SK-N-MC (cell line): Measurements from ENCODE around the gene HDAC4.

Experiments used
- DNase-seq: peaks from one replicate; pipeline ENCODE4 v3.0.0-alpha.2; 2011; ENCODE audit warnings: low read depth, low spot score
- H3K27ac ChIP-seq: fragments of 200-600 bp; sonication (generic); 2 replicates; pipeline ENCODE4 v1.5.1; 2016; ENCODE audit warnings: mixed run types
- H3K36me3 ChIP-seq: fragments of 200-600 bp; sonication (generic); 2 replicates; pipeline ENCODE4 v1.6.1; 2017; ENCODE audit warnings: antibody characterized with exemption, low read length, mixed read lengths; ENCODE audit not compliant: insufficient read depth
- H3K4me3 ChIP-seq: fragments of 200-600 bp; sonication (generic); 2 replicates; pipeline ENCODE4 v1.5.1; 2016
- H3K9ac ChIP-seq: fragments of 200-600 bp; sonication (generic); 2 replicates; pipeline ENCODE4 v1.8.0; 2017; ENCODE audit warnings: mixed run types, mixed read lengths; ENCODE audit not compliant: insufficient read length
- H3K9me3 ChIP-seq: fragments of 200-600 bp; sonication (generic); 2 replicates; pipeline ENCODE4 v1.6.1; 2017; ENCODE audit warnings: low read depth, mild to moderate bottlenecking, antibody characterized with exemption, low read length, moderate library complexity, mixed read lengths
- EZH2 ChIP-seq: fragments of 200-600 bp; sonication (generic); IDR thresholded peaks from one replicate; pipeline ENCODE4 v1.6.1; 2017; ENCODE audit warnings: antibody characterized with exemption
- FOXP2 ChIP-seq: optimal IDR thresholded peaks from 2 replicates; pipeline ENCODE3; 2011; ENCODE audit warnings: mild to moderate bottlenecking, moderate library complexity; ENCODE audit not compliant: insufficient read depth; ENCODE audit errors: extremely low read length, control extremely low read depth
- POLR2AphosphoS5 ChIP-seq: IDR thresholded peaks from 2 replicates; pipeline ENCODE4 v1.6.1; 2012; ENCODE audit warnings: mild to moderate bottlenecking, low read depth, low read length, borderline replicate concordance

The HDAC4 gene

GRCh38 chr2:239396881-239397681 is 3.7 kb downstream of the HDAC4 start:
- H3K4me3 ChIP-seq, result no peak overlapping the region
- TF ChIP-seq EZH2 (no peak), FOXP2 (no peak), POLR2AphosphoS5 (no peak)
- no peaks in the 10 kb centered on the region for H3K36me3 ChIP-seq
- no peak overlapping the region for H3K9ac ChIP-seq
- no peak overlapping the region for H3K27ac ChIP-seq
- no peak for DNase-seq
- H3K9me3 ChIP-seq, result no peaks in the 10 kb centered on the region

- Histone ChIP-seq H3K4me3 (no peak overlapping the region), H3K9ac (no peak overlapping the region), H3K36me3 (no peaks in the 10 kb centered on the region), H3K27ac (no peak overlapping the region), H3K9me3 (no peaks in the 10 kb centered on the region)
- TF ChIP-seq POLR2AphosphoS5, result no peak
- no peak for TF ChIP-seq FOXP2
- TF ChIP-seq EZH2, result no peak
- no peak for DNase-seq
Observed at GRCh38 chr2:239395524-239395923, 5.3 kb downstream of the HDAC4 start.

GRCh38 chr2:239394978-239395377 is 5.8 kb downstream of the HDAC4 start:
- Histone ChIP-seq H3K27ac (no peak overlapping the region), H3K36me3 (no peaks in the 10 kb centered on the region), H3K9ac (no peak overlapping the region), H3K9me3 (no peaks in the 10 kb centered on the region), H3K4me3 (no peak overlapping the region)
- no peak for DNase-seq
- TF ChIP-seq FOXP2 (no peak), EZH2 (no peak), POLR2AphosphoS5 (no peak)

- DNase-seq, result no peak
- Histone ChIP-seq H3K4me3 (no peak overlapping the region), H3K36me3 (no peaks in the 10 kb centered on the region; the same call in 1 of the 2 replicates), H3K9me3 (no peaks in the 10 kb centered on the region), H3K9ac (no peak overlapping the region), H3K27ac (no peak overlapping the region)
- no peak for TF ChIP-seq POLR2AphosphoS5
- TF ChIP-seq EZH2, result no peak
- TF ChIP-seq FOXP2, result no peak
Observed at GRCh38 chr2:239394346-239394945, 6.4 kb downstream of the HDAC4 start.

GRCh38 chr2:239393941-239394340 is 6.9 kb downstream of the HDAC4 start:
- Histone ChIP-seq H3K27ac (no peak overlapping the region), H3K9ac (no peak overlapping the region), H3K4me3 (no peak overlapping the region), H3K9me3 (no peaks in the 10 kb centered on the region), H3K36me3 (no peaks in the 10 kb centered on the region; the same call in 1 of the 2 replicates)
- DNase-seq, result no peak
- TF ChIP-seq EZH2 (no peak), FOXP2 (no peak), POLR2AphosphoS5 (no peak)

GRCh38 chr2:239393388-239393940 is 7.4 kb downstream of the HDAC4 start:
- H3K27ac ChIP-seq, result no peak overlapping the region
- TF ChIP-seq EZH2 (no peak), FOXP2 (no peak), POLR2AphosphoS5 (no peak)
- DNase-seq, result no peak
- H3K9ac ChIP-seq, result no peak overlapping the region
- H3K9me3 ChIP-seq, result no peaks in the 10 kb centered on the region
- H3K4me3 ChIP-seq, result no peak overlapping the region
- no peaks in the 10 kb centered on the region; the same call in 1 of the 2 replicates for H3K36me3 ChIP-seq

- Histone ChIP-seq H3K27ac (no peak overlapping the region), H3K36me3 (no peaks in the 10 kb centered on the region; the same call in 1 of the 2 replicates), H3K9ac (no peak overlapping the region), H3K4me3 (no peak overlapping the region), H3K9me3 (no peaks in the 10 kb centered on the region)
- DNase-seq, result no peak
- TF ChIP-seq EZH2 (no peak), FOXP2 (no peak), POLR2AphosphoS5 (no peak)
Observed at GRCh38 chr2:239392688-239393387, 8.0 kb downstream of the HDAC4 start.

GRCh38 chr2:239392072-239392357 is 8.8 kb downstream of the HDAC4 start:
- no peak for DNase-seq
- no peak overlapping the region for H3K9ac ChIP-seq
- TF ChIP-seq POLR2AphosphoS5 (no peak), EZH2 (no peak), FOXP2 (no peak)

More at GRCh38 chr2:239392072-239392357, 8.8 kb downstream of the HDAC4 start:
- Histone ChIP-seq H3K4me3 (no peak overlapping the region), H3K9me3 (no peaks in the 10 kb centered on the region), H3K36me3 (no peaks in the 10 kb centered on the region; the same call in 1 of the 2 replicates), H3K27ac (no peak overlapping the region)
